Measurements from ENCODE around the gene ANKRD39. TPM values are rescaled to one million over a fixed set of nuclear protein-coding genes. Genes with fewer than 3 reads are reported as not detected.

ANKRD39 gene
- total and polyA plus RNA-seq, 2 of the 4 experiments (the other 2 are of a cell fraction), result 12.5 to 17.0 TPM

- no peak overlapping the region for H2BK15ac ChIP-seq (ENCODE audit: low read depth, low read length)
- no peaks in the 10 kb centered on the region for H4K20me1 ChIP-seq (ENCODE audit: insufficient read depth, low read length)
- no peak overlapping the region for H3K4me2 ChIP-seq (ENCODE audit: low read depth, low read length)
- H4K8ac ChIP-seq (ENCODE audit: low read depth in 2 of 2, low read length in 2 of 2), result no peak overlapping the region
- peaks cover 1% of the 10 kb centered on the region; the same call in 1 of the 2 replicates for H3K36me3 ChIP-seq (ENCODE audit: control insufficient read depth, insufficient read depth, low read length)
- H2BK5ac ChIP-seq (ENCODE audit: low read depth, low read length, poor library complexity, severe bottlenecking), result no peak overlapping the region
- no peaks in the 10 kb centered on the region for H3K9me3 ChIP-seq (ENCODE audit: control insufficient read depth, insufficient read depth, low read length)
- POLR2A ChIA-PET (ENCODE audit: unreplicated experiment), result no interaction called here
- H4K91ac ChIP-seq (ENCODE audit: insufficient read depth, low read depth, low read length), result no peak overlapping the region
- H3K14ac ChIP-seq (replicated peaks; ENCODE audit: low read depth, low read length), result no peak overlapping the region
- ATAC-seq (ENCODE audit: low read depth) (no peak), DNase-seq (peak; percentile 43)
- H4K5ac ChIP-seq (ENCODE audit: low read depth, low read length), result no peak overlapping the region
- H2BK20ac ChIP-seq (ENCODE audit: low read depth, low read length), result no peak overlapping the region
- H3K23ac ChIP-seq (ENCODE audit: low read depth, low read length), result no peak overlapping the region
- CTCF ChIA-PET, result interaction anchor here (0.7 kb wide), 1 partner anchor 169 kb away, joined by 3 read pairs; no protein-coding TSS in a partner anchor
- H3K27me3 ChIP-seq (ENCODE audit: control insufficient read depth, insufficient read depth, low read length), result no peaks in the 10 kb centered on the region
- H3K9ac ChIP-seq (ENCODE audit: low read depth, low read length), result no peak overlapping the region
- no peaks in the 10 kb centered on the region for H3K79me1 ChIP-seq (ENCODE audit: low read depth in 1 of 2, low read length in 2 of 2)
- H3K4me1 ChIP-seq (ENCODE audit: control insufficient read depth, insufficient read depth, low read length), result peaks cover 2% of the 10 kb centered on the region; the same call in 1 of the 2 replicates
- dilution Hi-C loops (cut with HindIII; ENCODE audit: low sequenced_read_pairs, unreplicated experiment) (no loop called here), in situ Hi-C loops (cut with MboI; ENCODE audit: low sequenced_read_pairs) (no loop called here), intact Hi-C loops (cut with micrococcal nuclease) (no loop called here)
- H3K27ac ChIP-seq (ENCODE audit: insufficient read depth, low read length), result no peak overlapping the region
- WGBS, 2 experiments (ENCODE audit: extremely low coverage in 2 of 2, insufficient read length in 1 of 2), result 100% methylated on average over 2 of the region's 23 CpGs; no CpG with 5 or more reads in 1 of the 2 experiments
- H3K4ac ChIP-seq (ENCODE audit: low read depth, low read length), result no peak overlapping the region
- no peak overlapping the region for H3K18ac ChIP-seq (ENCODE audit: low read depth, low read length)
- TF ChIP-seq, protein P1, sequence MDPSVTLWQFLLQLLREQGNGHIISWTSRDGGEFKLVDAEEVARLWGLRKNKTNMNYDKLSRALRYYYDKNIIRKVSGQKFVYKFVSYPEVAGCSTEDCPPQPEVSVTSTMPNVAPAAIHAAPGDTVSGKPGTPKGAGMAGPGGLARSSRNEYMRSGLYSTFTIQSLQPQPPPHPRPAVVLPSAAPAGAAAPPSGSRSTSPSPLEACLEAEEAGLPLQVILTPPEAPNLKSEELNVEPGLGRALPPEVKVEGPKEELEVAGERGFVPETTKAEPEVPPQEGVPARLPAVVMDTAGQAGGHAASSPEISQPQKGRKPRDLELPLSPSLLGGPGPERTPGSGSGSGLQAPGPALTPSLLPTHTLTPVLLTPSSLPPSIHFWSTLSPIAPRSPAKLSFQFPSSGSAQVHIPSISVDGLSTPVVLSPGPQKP (IDR thresholded peaks at IDR 0.05; ENCODE audit: borderline replicate concordance, low read depth, low read length), result no peak
- TF ChIP-seq, protein P2, sequence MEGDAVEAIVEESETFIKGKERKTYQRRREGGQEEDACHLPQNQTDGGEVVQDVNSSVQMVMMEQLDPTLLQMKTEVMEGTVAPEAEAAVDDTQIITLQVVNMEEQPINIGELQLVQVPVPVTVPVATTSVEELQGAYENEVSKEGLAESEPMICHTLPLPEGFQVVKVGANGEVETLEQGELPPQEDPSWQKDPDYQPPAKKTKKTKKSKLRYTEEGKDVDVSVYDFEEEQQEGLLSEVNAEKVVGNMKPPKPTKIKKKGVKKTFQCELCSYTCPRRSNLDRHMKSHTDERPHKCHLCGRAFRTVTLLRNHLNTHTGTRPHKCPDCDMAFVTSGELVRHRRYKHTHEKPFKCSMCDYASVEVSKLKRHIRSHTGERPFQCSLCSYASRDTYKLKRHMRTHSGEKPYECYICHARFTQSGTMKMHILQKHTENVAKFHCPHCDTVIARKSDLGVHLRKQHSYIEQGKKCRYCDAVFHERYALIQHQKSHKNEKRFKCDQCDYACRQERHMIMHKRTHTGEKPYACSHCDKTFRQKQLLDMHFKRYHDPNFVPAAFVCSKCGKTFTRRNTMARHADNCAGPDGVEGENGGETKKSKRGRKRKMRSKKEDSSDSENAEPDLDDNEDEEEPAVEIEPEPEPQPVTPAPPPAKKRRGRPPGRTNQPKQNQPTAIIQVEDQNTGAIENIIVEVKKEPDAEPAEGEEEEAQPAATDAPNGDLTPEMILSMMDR (conservative IDR thresholded peaks at IDR 0.05; ENCODE audit: low read depth, low read length), result no peak
- no peak for TF ChIP-seq CHD1 (IDR thresholded peaks at IDR 0.05; ENCODE audit: low read depth, low read length)
- no peak for TF ChIP-seq NFE2L2 (IDR thresholded peaks at IDR 0.05; ENCODE audit: low read depth, low read length)
- no peak for TF ChIP-seq RAD21 (IDR thresholded peaks at IDR 0.05; ENCODE audit: low read length)
- no peak for TF ChIP-seq RFX5 (IDR thresholded peaks at IDR 0.05; ENCODE audit: low read depth, low read length)
- TF ChIP-seq RCOR1 (IDR thresholded peaks at IDR 0.05; ENCODE audit: insufficient replicate concordance, low read length), result no peak
- TF ChIP-seq POLR2A (IDR thresholded peaks at IDR 0.05; ENCODE audit: low read depth, low read length), result no peak
- no peak for TF ChIP-seq BHLHE40 (IDR thresholded peaks at IDR 0.05; ENCODE audit: low read depth, low read length)
- TF ChIP-seq SMC3 (IDR thresholded peaks at IDR 0.05; ENCODE audit: low read depth, low read length), result no peak
- TF ChIP-seq MXI1 (IDR thresholded peaks at IDR 0.05; ENCODE audit: borderline replicate concordance, low read depth, low read length), result no peak
- no peak for TF ChIP-seq FOS (IDR thresholded peaks at IDR 0.05; ENCODE audit: low read depth, low read length)
- no peak for TF ChIP-seq MAFK (IDR thresholded peaks at IDR 0.05; ENCODE audit: low read depth, low read length)
- no peak for TF ChIP-seq CEBPB (IDR thresholded peaks at IDR 0.05; ENCODE audit: low read depth, low read length)
- TF ChIP-seq, protein P3, sequence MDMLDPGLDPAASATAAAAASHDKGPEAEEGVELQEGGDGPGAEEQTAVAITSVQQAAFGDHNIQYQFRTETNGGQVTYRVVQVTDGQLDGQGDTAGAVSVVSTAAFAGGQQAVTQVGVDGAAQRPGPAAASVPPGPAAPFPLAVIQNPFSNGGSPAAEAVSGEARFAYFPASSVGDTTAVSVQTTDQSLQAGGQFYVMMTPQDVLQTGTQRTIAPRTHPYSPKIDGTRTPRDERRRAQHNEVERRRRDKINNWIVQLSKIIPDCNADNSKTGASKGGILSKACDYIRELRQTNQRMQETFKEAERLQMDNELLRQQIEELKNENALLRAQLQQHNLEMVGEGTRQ (IDR thresholded peaks at IDR 0.05; ENCODE audit: low read depth, low read length), result no peak
- no peak for TF ChIP-seq MAZ (IDR thresholded peaks at IDR 0.05; ENCODE audit: borderline replicate concordance, low read depth, low read length)
- no TSS peak for BruUV-seq (replicated peaks)
- no peak overlapping the region for H2BK120ac ChIP-seq (ENCODE audit: low read depth, low read length)
- H3K9me1 ChIP-seq (ENCODE audit: insufficient read depth, low read length), result peaks cover 4% of the 10 kb centered on the region; the same call in 1 of the 2 replicates
- H2AK9ac ChIP-seq (replicated peaks; ENCODE audit: low read depth, low read length, poor library complexity), result no peak overlapping the region
- H2AFZ ChIP-seq (replicated peaks; ENCODE audit: low read length, poor library complexity), result no peak overlapping the region
- H3K4me3 ChIP-seq (ENCODE audit: insufficient read depth, low read depth, low read length), result no peak overlapping the region
- no peak overlapping the region for H2AK5ac ChIP-seq (ENCODE audit: low read depth, low read length)
- no peak overlapping the region for H3K56ac ChIP-seq (ENCODE audit: extremely low read depth, insufficient read depth, low read length)
Observed at GRCh38 chr2:96806468-96807126, 51.2 kb downstream of the ANKRD39 start.

Measured in IMR-90 (cell line).